ENCODE results near the gene AMZ2. TPM values are rescaled to one million over a fixed set of nuclear protein-coding genes. Genes with fewer than 3 reads are reported as not detected.
A peak's percentile ranks its signal among the peaks of the same experiment; 100 is the strongest.
"Not testable (repeated sequence)": the region's sequence is repeated elsewhere in the genome, so short reads cannot be mapped to it uniquely, and the experiment has no call there.

Gene AMZ2
- polyA plus RNA-seq, 1 donor, result 45.9 TPM

GRCh38 chr17:68205251-68205807, 42.5 kb upstream of the AMZ2 start:
- Histone ChIP-seq H3K4me1 (ENCODE audit: control insufficient read depth, insufficient read depth, low read length) (peaks cover 9% of the 10 kb centered on the region), H3K27me3 (ENCODE audit: control insufficient read depth, insufficient read depth, low read length) (peaks cover 41% of the 10 kb centered on the region), H3K4me3 (ENCODE audit: low read length) (peak overlapping the region; percentile 75), H3K27ac (ENCODE audit: low read length) (no peak overlapping the region), H3K9me3 (ENCODE audit: control insufficient read depth, low read depth, low read length) (peaks cover 6% of the 10 kb centered on the region), H3K36me3 (ENCODE audit: control insufficient read depth, insufficient read depth, low read length) (no peaks in the 10 kb centered on the region)
- DNase-seq, result peak; percentile 83 to 89
- no CpG with 5 or more reads among the region's 71 CpGs for WGBS (ENCODE audit: insufficient coverage, low lambda C conversion rate)

- H3K27me3 ChIP-seq (ENCODE audit: control insufficient read depth, insufficient read depth, low read length), result peaks cover 33% of the 10 kb centered on the region
- peaks cover 6% of the 10 kb centered on the region for H3K9me3 ChIP-seq (ENCODE audit: control insufficient read depth, low read depth, low read length)
- DNase-seq, result peak in 1 of 2 donors; percentile 52
- H3K36me3 ChIP-seq (ENCODE audit: control insufficient read depth, insufficient read depth, low read length), result no peaks in the 10 kb centered on the region
- no peak overlapping the region for H3K27ac ChIP-seq (ENCODE audit: low read length)
- no CpG with 5 or more reads among the region's 50 CpGs for WGBS (ENCODE audit: insufficient coverage, low lambda C conversion rate)
- H3K4me1 ChIP-seq (ENCODE audit: control insufficient read depth, insufficient read depth, low read length), result peaks cover 8% of the 10 kb centered on the region
- peak overlapping the region; percentile 75 for H3K4me3 ChIP-seq (ENCODE audit: low read length)
Observed at GRCh38 chr17:68205808-68206720, 41.8 kb upstream of the AMZ2 start.

- H3K4me1 ChIP-seq (ENCODE audit: control insufficient read depth, insufficient read depth, low read length), result peaks cover 8% of the 10 kb centered on the region
- WGBS (ENCODE audit: insufficient coverage, low lambda C conversion rate), result no CpG with 5 or more reads among the region's 37 CpGs
- peaks cover 18% of the 10 kb centered on the region for H3K27me3 ChIP-seq (ENCODE audit: control insufficient read depth, insufficient read depth, low read length)
- no peak overlapping the region for H3K27ac ChIP-seq (ENCODE audit: low read length)
- H3K36me3 ChIP-seq (ENCODE audit: control insufficient read depth, insufficient read depth, low read length), result no peaks in the 10 kb centered on the region
- peaks cover 6% of the 10 kb centered on the region for H3K9me3 ChIP-seq (ENCODE audit: control insufficient read depth, low read depth, low read length)
- no peak for DNase-seq
- no peak overlapping the region for H3K4me3 ChIP-seq (ENCODE audit: low read length)
Observed at GRCh38 chr17:68207651-68208253, 40.1 kb upstream of the AMZ2 start.

GRCh38 chr17:68208651-68209050, 39.2 kb upstream of the AMZ2 start:
- not testable (repeated sequence) for H3K4me1 ChIP-seq (ENCODE audit: control insufficient read depth, insufficient read depth, low read length); H3K27ac ChIP-seq (ENCODE audit: low read length); DNase-seq; H3K4me3 ChIP-seq (ENCODE audit: low read length); H3K36me3 ChIP-seq (ENCODE audit: control insufficient read depth, insufficient read depth, low read length); H3K9me3 ChIP-seq (ENCODE audit: control insufficient read depth, low read depth, low read length)
- WGBS (ENCODE audit: insufficient coverage, low lambda C conversion rate), result no CpG with 5 or more reads among the region's 19 CpGs
- H3K27me3 ChIP-seq (ENCODE audit: control insufficient read depth, insufficient read depth, low read length), result peaks cover 14% of the 10 kb centered on the region

- H3K27me3 ChIP-seq (ENCODE audit: control insufficient read depth, insufficient read depth, low read length), result peaks cover 10% of the 10 kb centered on the region
- not testable (repeated sequence) for H3K4me1 ChIP-seq (ENCODE audit: control insufficient read depth, insufficient read depth, low read length); H3K27ac ChIP-seq (ENCODE audit: low read length); H3K4me3 ChIP-seq (ENCODE audit: low read length); DNase-seq; H3K36me3 ChIP-seq (ENCODE audit: control insufficient read depth, insufficient read depth, low read length); H3K9me3 ChIP-seq (ENCODE audit: control insufficient read depth, low read depth, low read length)
- WGBS (ENCODE audit: insufficient coverage, low lambda C conversion rate), result 93% methylated on average over 3 of the region's 13 CpGs
Observed at GRCh38 chr17:68209191-68209900, 38.5 kb upstream of the AMZ2 start.

GRCh38 chr17:68210570-68211315, 37.1 kb upstream of the AMZ2 start:
- Histone ChIP-seq H3K9me3 (ENCODE audit: control insufficient read depth, low read depth, low read length) (peaks cover 6% of the 10 kb centered on the region), H3K4me1 (ENCODE audit: control insufficient read depth, insufficient read depth, low read length) (no peaks in the 10 kb centered on the region), H3K4me3 (ENCODE audit: low read length) (no peak overlapping the region), H3K27ac (ENCODE audit: low read length) (no peak overlapping the region), H3K36me3 (ENCODE audit: control insufficient read depth, insufficient read depth, low read length) (no peaks in the 10 kb centered on the region), H3K27me3 (ENCODE audit: control insufficient read depth, insufficient read depth, low read length) (peaks cover 4% of the 10 kb centered on the region)
- no CpG with 5 or more reads among the region's 10 CpGs for WGBS (ENCODE audit: insufficient coverage, low lambda C conversion rate)
- DNase-seq, result no peak

- DNase-seq; H3K4me1 ChIP-seq (ENCODE audit: control insufficient read depth, insufficient read depth, low read length); H3K9me3 ChIP-seq (ENCODE audit: control insufficient read depth, low read depth, low read length); H3K36me3 ChIP-seq (ENCODE audit: control insufficient read depth, insufficient read depth, low read length); H3K27me3 ChIP-seq (ENCODE audit: control insufficient read depth, insufficient read depth, low read length); H3K4me3 ChIP-seq (ENCODE audit: low read length); H3K27ac ChIP-seq (ENCODE audit: low read length): not testable (repeated sequence)
- WGBS (ENCODE audit: insufficient coverage, low lambda C conversion rate), result 78% methylated on average over 5 of the region's 11 CpGs
Observed at GRCh38 chr17:68213428-68214411, 34.1 kb upstream of the AMZ2 start.

GRCh38 chr17:68215453-68215852, 32.4 kb upstream of the AMZ2 start:
- not testable (repeated sequence) for H3K36me3 ChIP-seq (ENCODE audit: control insufficient read depth, insufficient read depth, low read length); H3K27ac ChIP-seq (ENCODE audit: low read length); H3K4me1 ChIP-seq (ENCODE audit: control insufficient read depth, insufficient read depth, low read length); H3K4me3 ChIP-seq (ENCODE audit: low read length); H3K27me3 ChIP-seq (ENCODE audit: control insufficient read depth, insufficient read depth, low read length); DNase-seq; H3K9me3 ChIP-seq (ENCODE audit: control insufficient read depth, low read depth, low read length)
- WGBS (ENCODE audit: insufficient coverage, low lambda C conversion rate), result no CpG with 5 or more reads among the region's 5 CpGs

GRCh38 chr17:68219429-68219828, 28.4 kb upstream of the AMZ2 start:
- H3K4me3 ChIP-seq (ENCODE audit: low read length); DNase-seq; H3K36me3 ChIP-seq (ENCODE audit: control insufficient read depth, insufficient read depth, low read length); H3K4me1 ChIP-seq (ENCODE audit: control insufficient read depth, insufficient read depth, low read length); H3K27me3 ChIP-seq (ENCODE audit: control insufficient read depth, insufficient read depth, low read length); H3K27ac ChIP-seq (ENCODE audit: low read length); H3K9me3 ChIP-seq (ENCODE audit: control insufficient read depth, low read depth, low read length): not testable (repeated sequence)
- WGBS (ENCODE audit: insufficient coverage, low lambda C conversion rate), result no CpG with 5 or more reads among the region's 5 CpGs
